OCI-LY3 (cell line): Measurements from ENCODE around the gene SCARB1.

Experiments
- H2AFZ ChIP-seq: fragments of 200-600, 300-600 bp; shearing (Covaris generic); 2 replicates; pipeline ENCODE4 v1.6.0; 2014; ENCODE audit warnings: antibody characterized with exemption, low read depth, low read length
- H3K27ac ChIP-seq: fragments of 200-600, 300-600 bp; sonication (generic); 2 replicates; pipeline ENCODE4 v1.5.1; 2014; ENCODE audit warnings: mild to moderate bottlenecking, low read length, moderate library complexity, mixed read lengths
- H3K27me3 ChIP-seq: fragments of 200-600, 300-600 bp; sonication (generic); 2 replicates; pipeline ENCODE4 v1.6.1; 2014; ENCODE audit warnings: low read depth, low read length, mixed read lengths
- H3K36me3 ChIP-seq: fragments of 200-600, 300-600 bp; sonication (generic); replicated peaks from 2 replicates; pipeline ENCODE3; 2014; ENCODE audit warnings: low read depth, low read length, mixed read lengths
- H3K4me1 ChIP-seq: fragments of 300-600, 200-600 bp; sonication (generic); 2 replicates; pipeline ENCODE4 v1.6.1; 2014; ENCODE audit warnings: low read length, mixed read lengths
- H3K4me2 ChIP-seq: fragments of 200-600, 300-600 bp; sonication (generic); 2 replicates; pipeline ENCODE4 v1.6.1; 2014; ENCODE audit warnings: low read length, mixed read lengths
- H3K4me3 ChIP-seq: fragments of 300-600, 200-600 bp; sonication (generic); 2 replicates; pipeline ENCODE4 v1.5.1; 2014; ENCODE audit warnings: antibody characterized with exemption, mild to moderate bottlenecking, low read length, moderate library complexity
- H3K79me2 ChIP-seq: fragments of 300-600, 200-600 bp; shearing (Covaris generic); 2 replicates; pipeline ENCODE4 v1.6.1; 2014; ENCODE audit warnings: mild to moderate bottlenecking, low read length, mixed read lengths
- H3K9ac ChIP-seq: fragments of 300-600, 200-600 bp; shearing (Covaris generic); 2 replicates; pipeline ENCODE4 v1.6.0; 2014; ENCODE audit warnings: mild to moderate bottlenecking, low read length, moderate library complexity
- H3K9me3 ChIP-seq: fragments of 200-600, 300-600 bp; shearing (Covaris generic); 2 replicates; pipeline ENCODE4 v1.6.1; 2014; ENCODE audit warnings: low read length, mixed read lengths; ENCODE audit not compliant: insufficient read depth
- H4K20me1 ChIP-seq: fragments of 200-600, 300-600 bp; sonication (generic); 2 replicates; pipeline ENCODE4 v1.6.1; 2016; ENCODE audit warnings: low read length, mixed read lengths; ENCODE audit not compliant: insufficient read depth
- CTCF ChIP-seq: fragments of 200-600, 300-600 bp; sonication (generic); IDR thresholded peaks from 2 replicates; pipeline ENCODE4 v1.5.1; 2014; ENCODE audit warnings: antibody characterized with exemption, low read length, low read depth
- EZH2phosphoT487 ChIP-seq: fragments of 200-600 bp; shearing (Covaris generic); IDR thresholded peaks from 2 replicates; pipeline ENCODE4 v1.6.1; 2018; ENCODE audit warnings: antibody characterized with exemption, mixed run types, low read depth

SCARB1 gene

GRCh38 chr12:124774462-124775167, 89.0 kb downstream of the SCARB1 start:
- peak overlapping the region; percentile 79 for H3K4me2 ChIP-seq

GRCh38 chr12:124774054-124774461, 89.6 kb downstream of the SCARB1 start:
- H4K20me1 ChIP-seq, result no peaks in the 10 kb centered on the region
- peak overlapping the region; percentile 96 for H3K27ac ChIP-seq
- H3K79me2 ChIP-seq, result no peaks in the 10 kb centered on the region; the same call in 1 of the 2 replicates
- H3K36me3 ChIP-seq, result peaks cover 15% of the 10 kb centered on the region
- H3K4me3 ChIP-seq, result peak overlapping the region; percentile 61
- peak overlapping the region; percentile 79 for H3K4me2 ChIP-seq
- H2AFZ ChIP-seq, result no peak overlapping the region
- peaks cover 90% of the 10 kb centered on the region for H3K4me1 ChIP-seq
- H3K9me3 ChIP-seq, result no peaks in the 10 kb centered on the region
- H3K27me3 ChIP-seq, result peaks cover 18% of the 10 kb centered on the region
- peak overlapping the region; percentile 74 for H3K9ac ChIP-seq
- TF ChIP-seq EZH2phosphoT487 (no peak), CTCF (no peak)

More at GRCh38 chr12:124774462-124775167, 89.0 kb downstream of the SCARB1 start:
- Histone ChIP-seq H3K4me1 (peaks cover 93% of the 10 kb centered on the region), H4K20me1 (no peaks in the 10 kb centered on the region), H2AFZ (no peak overlapping the region), H3K79me2 (no peaks in the 10 kb centered on the region; the same call in 1 of the 2 replicates), H3K36me3 (peaks cover 15% of the 10 kb centered on the region), H3K9me3 (no peaks in the 10 kb centered on the region), H3K4me3 (peak overlapping the region; percentile 61), H3K27ac (peak overlapping the region; percentile 96), H3K9ac (peak overlapping the region; percentile 74), H3K27me3 (peaks cover 15% of the 10 kb centered on the region)
- TF ChIP-seq CTCF, result no peak
- TF ChIP-seq EZH2phosphoT487, result peak; percentile 94

- peak overlapping the region; percentile 65 for H3K4me3 ChIP-seq
- peaks cover 25% of the 10 kb centered on the region for H3K27me3 ChIP-seq
- peaks cover 76% of the 10 kb centered on the region for H3K4me1 ChIP-seq
- peak overlapping the region; percentile 74; the same call in 1 of the 2 replicates for H3K9ac ChIP-seq
- TF ChIP-seq CTCF (no peak), EZH2phosphoT487 (no peak)
- peak overlapping the region; percentile 55; the same call in 1 of the 2 replicates for H2AFZ ChIP-seq
- peak overlapping the region; percentile 96; the same call in 1 of the 2 replicates for H3K27ac ChIP-seq
- H3K79me2 ChIP-seq, result no peaks in the 10 kb centered on the region
- no peaks in the 10 kb centered on the region for H4K20me1 ChIP-seq
- peak overlapping the region; percentile 79 for H3K4me2 ChIP-seq
- no peaks in the 10 kb centered on the region for H3K9me3 ChIP-seq
- peaks cover 7% of the 10 kb centered on the region for H3K36me3 ChIP-seq
Measured at GRCh38 chr12:124772289-124773170, 91.1 kb downstream of the SCARB1 start.
